HUES6 (cell line): Measurements from ENCODE around the gene FAM221A.

Source experiments
- H3K27ac ChIP-seq: 2 replicates; pipeline ENCODE4 v1.7.0; 2013; ENCODE audit warnings: low read depth, mild to moderate bottlenecking, low read length, inconsistent platforms
- H3K27me3 ChIP-seq: 2 replicates; pipeline ENCODE4 v1.6.1; 2013; ENCODE audit warnings: low read length; ENCODE audit not compliant: control insufficient read depth, insufficient read depth
- H3K36me3 ChIP-seq: 2 replicates; pipeline ENCODE4 v1.6.1; 2013; ENCODE audit warnings: low read length; ENCODE audit not compliant: control insufficient read depth, insufficient read depth
- H3K4me1 ChIP-seq: 2 replicates; pipeline ENCODE4 v1.6.1; 2013; ENCODE audit warnings: low read length; ENCODE audit not compliant: control insufficient read depth, insufficient read depth
- H3K4me3 ChIP-seq: 2 replicates; pipeline ENCODE4 v1.5.1; 2013; ENCODE audit warnings: low read depth, low read length
- H3K9ac ChIP-seq: one replicate; pipeline ENCODE4 v1.6.1; 2013; ENCODE audit warnings: mild to moderate bottlenecking, low read length
- H3K9me3 ChIP-seq: 2 replicates; pipeline ENCODE4 v1.6.1; 2013; ENCODE audit warnings: low read depth, low read length; ENCODE audit not compliant: control insufficient read depth, insufficient read depth

Gene FAM221A, protein sequence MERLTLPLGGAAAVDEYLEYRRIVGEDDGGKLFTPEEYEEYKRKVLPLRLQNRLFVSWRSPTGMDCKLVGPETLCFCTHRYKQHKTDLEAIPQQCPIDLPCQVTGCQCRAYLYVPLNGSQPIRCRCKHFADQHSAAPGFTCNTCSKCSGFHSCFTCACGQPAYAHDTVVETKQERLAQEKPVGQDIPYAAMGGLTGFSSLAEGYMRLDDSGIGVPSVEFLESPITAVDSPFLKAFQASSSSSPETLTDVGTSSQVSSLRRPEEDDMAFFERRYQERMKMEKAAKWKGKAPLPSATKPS

GRCh38 chr7:23679898-23680413 is at the start of gene FAM221A:
Gene FAM221A, plus strand, starts transcription at chr7:23680199. Its CDS starts 20 bp downstream, at chr7:23680219.
- Histone ChIP-seq H3K27me3 (peaks cover 10% of the 10 kb centered on the region), H3K36me3 (no peaks in the 10 kb centered on the region), H3K4me1 (no peaks in the 10 kb centered on the region), H3K4me3 (peak within 1 kb of the TSS; percentile 66), H3K9me3 (no peaks in the 10 kb centered on the region), H3K27ac (no peak within 1 kb of the TSS), H3K9ac (peak within 1 kb of the TSS; percentile 26)

- H3K9me3 ChIP-seq: peaks cover 3% of the 10 kb centered on the region; the same call in 1 of the 2 replicates
- no peaks in the 10 kb centered on the region for H3K4me1 ChIP-seq
- H3K4me3 ChIP-seq: no peak overlapping the region
- no peaks in the 10 kb centered on the region for H3K36me3 ChIP-seq
- H3K27ac ChIP-seq: no peak overlapping the region
- H3K27me3 ChIP-seq: no peaks in the 10 kb centered on the region
- H3K9ac ChIP-seq: no peak overlapping the region
These were observed 46.6 kb upstream of the FAM221A start for GRCh38 chr7:23633417-23633816.

DNA sequence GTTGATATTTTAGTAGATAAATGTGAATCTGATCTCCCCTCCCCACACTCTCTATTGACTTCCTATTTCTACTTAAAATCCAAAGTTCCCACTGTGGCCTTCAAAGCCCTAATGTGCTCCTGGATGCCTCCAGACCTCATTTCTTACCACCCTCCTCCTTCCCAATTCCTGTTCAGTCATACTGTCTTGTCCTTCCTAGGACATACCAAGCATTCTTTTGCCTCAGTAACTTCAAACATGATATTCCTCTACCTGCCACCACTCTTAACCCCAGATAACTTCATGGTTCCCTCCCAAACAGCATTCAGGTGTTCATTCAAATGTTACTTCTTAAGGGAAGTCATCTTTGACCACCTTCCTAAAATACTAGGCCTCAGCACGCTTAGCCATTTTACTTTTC is 34.2 kb upstream of the FAM221A start:
- Histone ChIP-seq H3K36me3 (no peaks in the 10 kb centered on the region), H3K9ac (no peak overlapping the region), H3K27ac (no peak overlapping the region), H3K4me3 (no peak overlapping the region), H3K27me3 (no peaks in the 10 kb centered on the region), H3K4me1 (no peaks in the 10 kb centered on the region), H3K9me3 (no peaks in the 10 kb centered on the region)

GRCh38 chr7:23653942-23654341 is 26.1 kb upstream of the FAM221A start:
- Histone ChIP-seq H3K27ac (no peak overlapping the region), H3K27me3 (no peaks in the 10 kb centered on the region), H3K36me3 (no peaks in the 10 kb centered on the region), H3K9me3 (peaks cover 26% of the 10 kb centered on the region), H3K9ac (no peak overlapping the region), H3K4me1 (no peaks in the 10 kb centered on the region), H3K4me3 (no peak overlapping the region)

DNA sequence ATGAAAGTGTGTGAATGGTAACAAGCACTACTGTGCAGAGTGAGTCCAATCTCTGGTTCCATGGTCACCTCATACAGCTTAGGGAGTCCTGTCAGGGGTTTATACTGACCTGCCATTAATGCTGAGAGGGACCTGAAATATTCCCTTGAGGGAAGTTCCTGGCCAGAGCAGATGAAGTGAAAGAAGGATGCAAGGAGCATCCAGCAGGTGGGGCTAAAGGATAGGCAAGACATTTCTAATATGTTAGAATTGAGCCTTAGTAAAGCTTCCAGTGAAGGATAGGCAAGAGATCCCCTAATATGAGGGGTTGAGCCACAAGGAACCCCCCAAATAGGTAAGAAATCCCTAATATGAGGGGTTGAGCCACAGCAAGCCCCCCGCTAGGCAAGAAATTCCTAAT is 25.5 kb upstream of the FAM221A start:
- Histone ChIP-seq H3K27me3 (no peaks in the 10 kb centered on the region), H3K9ac (no peak overlapping the region), H3K4me1 (no peaks in the 10 kb centered on the region), H3K9me3 (peaks cover 28% of the 10 kb centered on the region), H3K27ac (no peak overlapping the region), H3K4me3 (no peak overlapping the region), H3K36me3 (no peaks in the 10 kb centered on the region)

DNA sequence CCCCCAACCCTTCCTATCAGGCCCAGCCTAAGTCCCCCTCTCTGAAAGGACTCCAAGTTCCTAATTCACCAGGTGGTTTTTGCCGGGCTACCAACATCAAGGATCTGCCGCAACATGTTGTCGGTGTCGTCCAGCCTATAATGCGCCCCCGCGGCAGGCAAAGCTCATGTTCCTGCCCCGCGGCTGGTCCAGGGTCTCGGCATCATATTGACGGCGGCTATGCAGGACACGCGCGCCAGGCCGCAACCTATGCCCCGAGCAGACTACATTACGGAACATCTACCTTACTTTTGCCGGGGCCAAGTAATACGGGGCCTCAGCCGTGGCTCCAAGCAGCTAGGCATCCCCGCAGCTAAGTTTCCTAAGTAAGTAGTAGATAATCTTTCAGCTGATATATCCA is 24.6 kb upstream of the FAM221A start:
- H3K4me1 ChIP-seq: no peaks in the 10 kb centered on the region
- H3K9me3 ChIP-seq: peaks cover 28% of the 10 kb centered on the region
- no peak overlapping the region for H3K27ac ChIP-seq
- no peak overlapping the region for H3K4me3 ChIP-seq
- H3K27me3 ChIP-seq: no peaks in the 10 kb centered on the region
- no peaks in the 10 kb centered on the region for H3K36me3 ChIP-seq
- H3K9ac ChIP-seq: no peak overlapping the region

DNA sequence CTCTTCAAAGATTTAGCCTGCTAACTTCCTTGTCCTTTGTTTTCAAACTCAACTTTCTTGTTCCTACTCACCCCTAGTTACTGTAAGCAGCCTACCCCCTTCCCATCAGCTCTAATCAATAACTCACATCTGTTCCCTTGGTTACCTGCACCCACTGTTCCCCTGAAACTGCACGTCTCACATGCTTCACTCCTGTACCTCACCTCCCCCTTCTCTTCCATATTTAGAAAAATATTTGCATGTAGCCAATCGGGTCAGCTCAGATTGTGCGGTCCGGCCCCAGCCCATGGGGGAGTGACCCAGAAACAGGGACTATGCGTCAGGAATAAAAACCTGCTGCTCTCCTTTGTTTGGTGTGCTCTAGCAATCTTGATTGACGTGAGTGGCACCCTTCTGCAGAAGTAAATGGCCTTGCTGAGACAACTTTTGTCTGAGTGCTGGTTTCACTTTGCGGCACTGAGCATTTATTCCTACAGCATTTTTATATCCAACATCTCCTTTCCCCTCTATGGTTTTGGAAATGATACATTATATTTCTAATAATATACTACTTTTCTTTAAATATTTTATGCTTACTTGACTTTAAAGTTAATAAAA is 21.1 kb upstream of the FAM221A start:
- H3K27ac ChIP-seq: no peak overlapping the region
- peaks cover 14% of the 10 kb centered on the region for H3K9me3 ChIP-seq
- no peaks in the 10 kb centered on the region for H3K27me3 ChIP-seq
- no peak overlapping the region for H3K4me3 ChIP-seq
- no peaks in the 10 kb centered on the region for H3K36me3 ChIP-seq
- H3K9ac ChIP-seq: no peak overlapping the region
- peaks cover 13% of the 10 kb centered on the region for H3K4me1 ChIP-seq

GRCh38 chr7:23661385-23661784 is 18.6 kb upstream of the FAM221A start:
- no peak overlapping the region for H3K27ac ChIP-seq
- H3K9ac ChIP-seq: no peak overlapping the region

GRCh38 chr7:23662124-23662983 is 17.6 kb upstream of the FAM221A start:
- Histone ChIP-seq H3K4me3 (no peak overlapping the region), H3K27me3 (no peaks in the 10 kb centered on the region), H3K36me3 (no peaks in the 10 kb centered on the region), H3K9ac (peak overlapping the region; percentile 65), H3K9me3 (peaks cover 9% of the 10 kb centered on the region), H3K4me1 (peaks cover 13% of the 10 kb centered on the region), H3K27ac (0 out of 2 replicates have a peak overlapping the region, but pooled peaks have one; percentile 22)

More at GRCh38 chr7:23661385-23661784, 18.6 kb upstream of the FAM221A start:
- H3K9me3 ChIP-seq: peaks cover 9% of the 10 kb centered on the region
- H3K4me1 ChIP-seq: peaks cover 13% of the 10 kb centered on the region
- H3K36me3 ChIP-seq: no peaks in the 10 kb centered on the region
- H3K27me3 ChIP-seq: no peaks in the 10 kb centered on the region
- no peak overlapping the region for H3K4me3 ChIP-seq

DNA sequence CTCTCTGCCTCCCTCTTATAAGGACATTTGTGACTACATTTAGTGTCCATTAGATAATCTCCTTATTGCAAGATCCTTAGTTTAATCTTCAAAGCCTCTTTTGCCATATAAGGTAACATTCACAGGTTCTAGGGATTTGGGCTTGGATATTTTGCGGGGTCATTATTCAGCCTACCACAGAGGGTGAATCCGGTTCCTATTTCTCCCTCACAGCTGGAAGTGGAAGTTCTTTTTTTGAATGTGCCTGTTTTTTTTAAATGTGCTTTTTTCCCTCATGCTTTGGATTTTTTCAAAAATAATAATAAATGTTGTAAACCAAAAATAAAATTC is 17.1 kb upstream of the FAM221A start:
- H3K36me3 ChIP-seq: no peaks in the 10 kb centered on the region
- peak overlapping the region; percentile 65 for H3K9ac ChIP-seq
- H3K4me3 ChIP-seq: no peak overlapping the region
- 0 out of 2 replicates have a peak overlapping the region, but pooled peaks have one; percentile 22 for H3K27ac ChIP-seq
- no peaks in the 10 kb centered on the region for H3K27me3 ChIP-seq
- peaks cover 13% of the 10 kb centered on the region for H3K4me1 ChIP-seq
- peaks cover 5% of the 10 kb centered on the region for H3K9me3 ChIP-seq

DNA sequence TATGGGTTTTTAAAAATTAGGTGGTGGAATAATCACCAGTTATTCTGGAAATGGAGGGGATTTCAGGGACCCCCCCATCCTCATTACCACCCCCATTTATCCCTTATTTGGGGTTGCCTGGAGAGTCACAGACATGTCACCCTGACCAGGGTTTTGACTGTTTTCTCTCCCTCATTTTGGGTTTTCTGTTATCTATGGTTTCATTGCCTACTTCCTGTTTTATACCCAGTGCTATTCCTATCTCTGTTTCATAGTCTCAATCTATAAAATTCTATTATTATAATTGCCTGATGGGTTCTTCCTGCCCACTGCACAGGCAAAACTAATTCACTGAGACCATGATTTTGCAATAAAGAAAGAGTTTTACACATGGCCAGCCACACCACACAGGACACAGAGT is 15.9 kb upstream of the FAM221A start:
- Histone ChIP-seq H3K27ac (no peak overlapping the region), H3K36me3 (no peaks in the 10 kb centered on the region), H3K27me3 (no peaks in the 10 kb centered on the region), H3K4me1 (peaks cover 13% of the 10 kb centered on the region), H3K9me3 (no peaks in the 10 kb centered on the region), H3K4me3 (no peak overlapping the region), H3K9ac (no peak overlapping the region)
